Small intestine (tissue), 7 donors: ENCODE data around the gene ZDHHC14. TPM values are rescaled to one million over a fixed set of nuclear protein-coding genes. Genes with fewer than 3 reads are reported as not detected.

Experiments used
- DNase-seq, 2 donors: peaks; one replicate each; pipeline versions ENCODE4 v3.0.0 to v3.0.0-alpha.2; 2013
- FAIRE-seq: peaks from 2 replicates; lab custom pipeline; 2012; peaks lifted over from hg19 to GRCh38; lab: Jason Lieb, UNC
- H3K27ac ChIP-seq, 3 donors: one replicate each; pipeline ENCODE4 v1.5.1; 2013; ENCODE audit warnings: low read length in 2 of 3, mild to moderate bottlenecking in 2 of 3, control low read depth in 1 of 3, inconsistent platforms in 1 of 3, low read depth in 1 of 3, moderate library complexity in 1 of 3
- H3K27me3 ChIP-seq, 3 donors: one replicate each; pipeline ENCODE4 v1.6.1; 2013; ENCODE audit warnings: low read length in 3 of 3, inconsistent platforms in 1 of 3; ENCODE audit not compliant: control insufficient read depth in 3 of 3, insufficient read depth in 3 of 3
- H3K36me3 ChIP-seq, 3 donors: one replicate each; pipeline ENCODE4 v1.6.1; 2013; ENCODE audit warnings: low read length in 3 of 3, inconsistent platforms in 1 of 3, low read depth in 1 of 3, mild to moderate bottlenecking in 1 of 3, moderate library complexity in 1 of 3; ENCODE audit not compliant: control insufficient read depth in 3 of 3, insufficient read depth in 2 of 3
- H3K4me1 ChIP-seq, 3 donors: one replicate each; pipeline ENCODE4 v1.6.1; 2013; ENCODE audit warnings: low read length in 2 of 3, inconsistent platforms in 1 of 3, low read depth in 1 of 3, mild to moderate bottlenecking in 1 of 3, moderate library complexity in 1 of 3; ENCODE audit not compliant: control insufficient read depth in 3 of 3, insufficient read depth in 2 of 3
- H3K4me3 ChIP-seq, 3 donors: one replicate each; pipeline ENCODE4 v1.5.1; 2013; ENCODE audit warnings: low read length in 3 of 3, control low read depth in 1 of 3, inconsistent platforms in 1 of 3, low read depth in 1 of 3, mild to moderate bottlenecking in 1 of 3, moderate library complexity in 1 of 3
- H3K9me3 ChIP-seq, 2 donors: one replicate each; pipeline ENCODE4 v1.6.1; 2013; ENCODE audit warnings: low read depth in 1 of 2, low read length in 1 of 2; ENCODE audit not compliant: control insufficient read depth in 2 of 2, insufficient read depth in 1 of 2
- WGBS, 3 donors: extraction: QIAGEN DNeasy Blood & Tissue Kit; methylation state at CpG; one replicate each; pipeline ENCODE4 v1.1.7; 2013; 5-methylcytosine and 5-hydroxymethylcytosine counted together
- polyA plus RNA-seq, 4 donors: library from polyadenylated mRNA; stranded (reverse) in 3 of 4; unstranded in 1 of 4; fragments of 200-250 nt in 3 of 4; fragments of 120-200 nt in 1 of 4; gene quantifications; one replicate each; pipeline versions ENCODE4 v1.2.1 to v1.2.3, GENCODE V29; 2013
- donor health status: healthy with polysubstance abuse.
- donor health status: control.
- donor health status: control.
- donor health status: Bipolar disorder and iron deficiency.
- donor health status: healthy.

ZDHHC14 gene
- polyA plus RNA-seq, 4 donors, result 3.4 to 27.7 (median 10.3) TPM

DNA sequence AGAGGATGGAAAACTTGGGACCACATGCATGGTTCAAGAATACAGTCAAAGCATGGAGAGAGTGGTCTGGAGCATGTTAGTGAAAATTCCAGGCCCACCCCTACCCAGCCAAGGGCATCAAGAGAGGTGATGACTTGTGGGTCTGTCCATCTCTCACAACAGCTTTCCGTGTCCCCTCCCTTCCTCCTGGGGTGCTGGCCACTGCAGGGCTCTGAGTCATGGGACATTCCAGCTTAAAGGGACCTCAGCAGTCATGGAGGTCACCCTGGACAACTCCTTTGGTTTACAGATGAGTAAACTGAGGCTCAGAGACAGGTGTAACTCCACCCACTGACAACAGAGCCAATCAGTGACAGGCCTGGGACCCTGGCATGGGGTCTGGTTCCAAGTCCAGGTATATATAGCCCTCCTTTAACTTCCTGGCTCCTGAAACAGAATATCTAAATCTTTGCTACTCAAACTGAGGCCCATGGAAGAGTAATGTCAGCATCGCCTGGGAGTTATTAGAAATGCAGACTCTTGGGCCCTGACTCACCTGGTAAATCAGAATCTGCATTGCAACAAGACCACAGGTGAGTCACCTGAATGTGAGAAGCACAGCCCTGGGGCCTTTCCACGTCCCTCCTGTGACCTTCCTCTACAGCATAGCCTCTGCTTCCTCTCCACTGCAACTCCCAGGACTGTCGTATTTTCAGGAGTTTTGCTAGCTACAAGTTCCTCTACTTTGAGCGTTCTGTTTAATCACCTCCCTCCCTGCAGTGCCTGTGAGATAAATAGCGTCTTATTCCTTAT is 170.2 kb downstream of the ZDHHC14 start:
- Histone ChIP-seq H3K27me3 (no peaks in the 10 kb centered on the region), H3K4me3 (no peak overlapping the region), H3K36me3 (peaks cover 0 to 31% (median 0%) of the 10 kb centered on the region in 3 donors), H3K9me3 (no peaks in the 10 kb centered on the region), H3K4me1 (no peaks in the 10 kb centered on the region), H3K27ac (peak overlapping the region in 2 of 3 donors; percentile 33 to 65)
- FAIRE-seq, result no peak
- DNase-seq, result no peak
- 84 to 93% (median 92%) methylated on average over 6 of the region's 6 CpGs for WGBS, 3 donors

DNA sequence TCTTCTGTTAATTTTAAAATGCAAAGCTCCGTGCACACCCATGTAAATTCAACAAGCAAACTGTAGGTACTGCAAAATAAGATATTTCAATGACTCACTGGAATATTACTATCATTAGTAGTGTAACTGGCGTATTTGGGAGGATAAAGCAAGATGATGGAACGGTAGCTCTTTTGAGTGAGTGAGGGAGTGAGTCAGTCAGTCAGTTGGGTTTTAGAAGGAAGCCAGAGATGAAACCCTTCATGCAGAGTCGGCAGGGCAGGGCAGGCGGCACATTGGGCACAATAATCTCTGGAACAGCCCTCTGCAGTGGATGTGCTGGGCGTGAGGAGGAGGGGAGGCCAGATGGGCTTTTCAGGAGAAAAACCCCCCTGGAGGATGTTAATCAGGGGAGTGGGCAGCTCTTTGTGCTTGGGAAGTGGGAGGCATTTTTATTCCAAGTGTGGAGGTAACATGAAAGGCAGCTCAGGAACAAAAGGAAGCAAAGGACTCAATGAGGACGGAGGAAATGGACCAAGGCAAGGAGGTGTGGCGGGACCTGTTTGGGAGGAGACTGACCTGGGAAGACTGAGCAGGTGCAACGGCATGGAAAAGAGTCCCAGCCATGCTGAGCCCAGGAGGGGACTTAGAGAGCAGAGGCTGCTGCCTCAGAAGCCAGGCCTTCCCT is 171.2 kb downstream of the ZDHHC14 start:
- no peaks in the 10 kb centered on the region for H3K27me3 ChIP-seq
- WGBS, 3 donors, result 79 to 85% (median 81%) methylated on average over 9 of the region's 9 CpGs
- peaks cover 0 to 30% (median 0%) of the 10 kb centered on the region in 3 donors for H3K36me3 ChIP-seq
- DNase-seq (no peak), FAIRE-seq (no peak)
- no peak overlapping the region for H3K27ac ChIP-seq
- no peaks in the 10 kb centered on the region for H3K4me1 ChIP-seq
- no peak overlapping the region for H3K4me3 ChIP-seq
- no peaks in the 10 kb centered on the region for H3K9me3 ChIP-seq

DNA sequence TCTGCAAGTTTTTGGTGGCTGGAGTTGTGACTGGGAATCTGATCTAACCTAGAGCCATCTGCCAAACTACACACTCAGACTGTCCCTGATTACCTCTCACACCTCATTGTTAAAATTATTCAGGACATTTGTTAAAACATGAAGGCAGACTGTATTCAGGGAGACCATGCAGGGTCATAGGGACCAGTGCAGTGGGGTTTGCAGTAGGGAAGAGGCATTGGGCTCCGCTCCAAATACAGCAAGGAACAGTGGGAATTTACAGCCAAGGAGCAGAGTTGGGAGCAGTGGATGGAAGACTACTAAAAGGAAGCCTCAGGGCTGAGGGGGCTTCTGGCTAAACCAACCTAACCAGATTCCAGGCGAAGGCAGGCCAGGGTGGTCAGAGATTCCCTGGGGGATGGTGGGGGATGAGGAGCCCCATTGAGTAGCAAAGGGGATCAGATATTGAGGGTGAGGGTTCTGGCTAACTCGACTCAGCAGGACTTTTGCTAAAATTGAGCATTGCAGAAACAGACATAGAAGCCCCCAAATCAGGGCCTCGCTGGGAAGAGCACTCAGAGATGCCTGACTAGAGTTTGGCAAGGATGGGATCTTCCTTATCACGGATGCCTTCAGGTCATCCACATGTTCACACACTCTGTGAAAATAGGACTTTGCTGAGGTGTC is 172.0 kb downstream of the ZDHHC14 start:
- no peak overlapping the region for H3K27ac ChIP-seq
- peaks cover 0 to 30% (median 0%) of the 10 kb centered on the region in 3 donors for H3K36me3 ChIP-seq
- H3K4me1 ChIP-seq, result no peaks in the 10 kb centered on the region
- FAIRE-seq, result no peak
- H3K4me3 ChIP-seq, result no peak overlapping the region
- DNase-seq, result no peak
- no peaks in the 10 kb centered on the region for H3K9me3 ChIP-seq
- WGBS, 3 donors, result 88 to 93% (median 88%) methylated on average over 5 of the region's 5 CpGs
- H3K27me3 ChIP-seq, result no peaks in the 10 kb centered on the region

- WGBS, 3 donors, result 87 to 93% (median 89%) methylated on average over 2 of the region's 2 CpGs
- peaks cover 0 to 20% (median 0%) of the 10 kb centered on the region in 3 donors for H3K36me3 ChIP-seq
- no peak for FAIRE-seq
Measured at GRCh38 chr6:157554747-157555146, 173.8 kb downstream of the ZDHHC14 start.

GRCh38 chr6:157555455-157556143 is 174.6 kb downstream of the ZDHHC14 start:
- FAIRE-seq, result no peak

More at GRCh38 chr6:157554747-157555146, 173.8 kb downstream of the ZDHHC14 start:
- Histone ChIP-seq H3K4me1 (peaks cover 0 to 5% (median 1%) of the 10 kb centered on the region in 3 donors), H3K9me3 (no peaks in the 10 kb centered on the region), H3K4me3 (no peak overlapping the region), H3K27me3 (no peaks in the 10 kb centered on the region), H3K27ac (no peak overlapping the region)
- DNase-seq, result no peak

DNA sequence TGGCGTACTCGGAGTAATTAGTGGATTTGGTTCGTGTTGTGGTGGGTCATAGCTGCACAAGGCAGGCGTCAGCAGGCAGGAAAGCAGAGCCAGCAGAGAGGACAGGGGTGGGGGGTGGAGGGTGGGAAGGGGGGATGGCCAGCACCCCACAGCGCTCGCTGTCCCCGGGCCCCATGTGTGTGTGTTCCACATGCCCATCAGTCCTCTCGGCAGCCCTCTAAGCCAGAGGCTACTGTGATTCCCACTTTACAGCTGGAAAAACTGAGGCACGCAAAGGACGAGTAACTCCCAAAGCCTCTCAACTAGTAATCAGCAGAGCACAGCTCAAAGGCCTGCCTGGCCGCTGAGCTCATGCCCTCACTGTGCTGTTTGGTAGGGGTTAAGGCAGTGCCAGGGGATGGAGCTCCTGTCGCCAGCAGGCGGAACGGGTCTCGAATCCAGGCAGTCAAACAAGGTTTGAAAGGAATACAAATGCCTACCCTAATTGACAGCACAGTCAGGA is 175.2 kb downstream of the ZDHHC14 start:
- DNase-seq (no peak), FAIRE-seq (no peak)
- Histone ChIP-seq H3K4me3 (no peak overlapping the region), H3K27ac (no peak overlapping the region), H3K9me3 (no peaks in the 10 kb centered on the region), H3K27me3 (no peaks in the 10 kb centered on the region), H3K4me1 (peaks cover 0 to 5% (median 1%) of the 10 kb centered on the region in 3 donors), H3K36me3 (peaks cover 0 to 23% (median 0%) of the 10 kb centered on the region in 3 donors)
- 93 to 97% (median 93%) methylated on average over 15 of the region's 15 CpGs for WGBS, 3 donors

More at GRCh38 chr6:157555455-157556143, 174.6 kb downstream of the ZDHHC14 start:
- Histone ChIP-seq H3K36me3 (peaks cover 0 to 24% (median 0%) of the 10 kb centered on the region in 3 donors), H3K9me3 (no peaks in the 10 kb centered on the region), H3K4me1 (peaks cover 0 to 5% (median 1%) of the 10 kb centered on the region in 3 donors), H3K27ac (no peak overlapping the region), H3K4me3 (no peak overlapping the region), H3K27me3 (no peaks in the 10 kb centered on the region)
- no peak for DNase-seq
- WGBS, 3 donors, result 93 to 95% (median 94%) methylated on average over 16 of the region's 16 CpGs

DNA sequence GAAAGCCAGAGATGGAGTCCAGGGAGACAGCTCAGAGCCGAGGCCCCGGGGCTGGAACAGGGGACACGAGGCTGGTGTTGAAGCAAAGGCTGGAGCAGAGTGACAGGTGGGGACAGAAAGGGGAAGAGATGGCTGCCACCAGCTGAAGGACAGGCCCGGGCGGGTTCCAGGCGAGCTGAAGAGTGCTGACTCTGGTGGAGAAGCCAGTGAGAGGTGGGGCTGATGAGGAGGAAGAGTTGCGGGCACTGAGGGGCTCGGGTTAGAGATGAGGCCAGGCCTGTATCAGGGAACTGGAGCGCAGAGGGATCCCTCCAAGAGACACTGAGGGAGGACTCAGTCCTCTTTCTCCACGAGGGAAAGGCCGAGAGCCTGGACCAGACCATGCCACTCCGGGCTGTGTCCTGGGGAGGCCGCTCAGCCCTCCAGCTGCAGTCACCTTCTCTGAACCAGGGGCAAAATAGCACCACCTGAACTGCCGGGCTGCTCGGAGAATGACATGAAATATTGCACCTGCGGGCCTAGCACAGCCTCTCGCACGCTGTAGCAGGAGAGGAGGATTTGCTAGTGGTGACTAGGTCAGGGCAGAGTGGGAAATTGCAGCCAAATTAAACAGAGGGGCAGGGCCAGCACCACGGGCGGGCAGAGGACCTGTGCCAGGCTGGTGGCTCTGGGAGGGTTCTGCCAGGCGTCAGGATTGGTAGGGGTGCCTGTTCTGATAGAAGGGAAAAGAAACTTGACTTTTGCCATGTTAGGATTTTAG is 175.9 kb downstream of the ZDHHC14 start:
- Histone ChIP-seq H3K4me3 (no peak overlapping the region), H3K4me1 (peaks cover 1 to 5% (median 3%) of the 10 kb centered on the region in 3 donors)
- FAIRE-seq, result no peak

More for the DNA sequence above, 175.9 kb downstream of the ZDHHC14 start:
- Histone ChIP-seq H3K27ac (peak overlapping the region in 1 of 3 donors; percentile 65), H3K36me3 (peaks cover 0 to 24% (median 0%) of the 10 kb centered on the region in 3 donors), H3K9me3 (no peaks in the 10 kb centered on the region), H3K27me3 (no peaks in the 10 kb centered on the region)
- DNase-seq, result no peak
- 81 to 87% (median 83%) methylated on average over 21 of the region's 21 CpGs for WGBS, 3 donors
